ENCODE measurements around the gene CCDC175.

DNA sequence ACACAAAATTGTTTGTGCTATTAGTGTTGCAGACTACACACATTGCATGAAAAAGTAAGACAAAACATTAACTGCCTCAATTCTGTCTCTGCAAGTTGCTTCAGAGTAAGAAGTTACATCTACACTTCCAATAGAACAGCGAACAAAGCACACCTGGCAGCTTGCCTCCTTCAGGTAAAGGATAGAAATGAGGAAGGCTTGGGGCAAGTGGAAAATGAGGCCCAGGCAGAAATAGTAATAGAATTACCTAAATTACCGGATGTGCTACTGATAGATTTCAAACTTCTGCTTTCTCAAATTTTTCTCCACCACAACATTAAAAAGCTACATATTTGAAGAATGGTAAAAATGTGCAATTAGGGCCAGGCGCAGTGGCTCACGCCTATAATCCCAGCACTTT is 37.7 kb downstream of the CCDC175 start:
- TF ChIP-seq EZH2 (IDR thresholded peaks at IDR 0.05; ENCODE audit: low read length, unreplicated experiment) (no peak), EZH2phosphoT487 (IDR thresholded peaks at IDR 0.05; ENCODE audit: borderline replicate concordance, low read length) (no peak)
- TF ChIP-seq, protein P1, sequence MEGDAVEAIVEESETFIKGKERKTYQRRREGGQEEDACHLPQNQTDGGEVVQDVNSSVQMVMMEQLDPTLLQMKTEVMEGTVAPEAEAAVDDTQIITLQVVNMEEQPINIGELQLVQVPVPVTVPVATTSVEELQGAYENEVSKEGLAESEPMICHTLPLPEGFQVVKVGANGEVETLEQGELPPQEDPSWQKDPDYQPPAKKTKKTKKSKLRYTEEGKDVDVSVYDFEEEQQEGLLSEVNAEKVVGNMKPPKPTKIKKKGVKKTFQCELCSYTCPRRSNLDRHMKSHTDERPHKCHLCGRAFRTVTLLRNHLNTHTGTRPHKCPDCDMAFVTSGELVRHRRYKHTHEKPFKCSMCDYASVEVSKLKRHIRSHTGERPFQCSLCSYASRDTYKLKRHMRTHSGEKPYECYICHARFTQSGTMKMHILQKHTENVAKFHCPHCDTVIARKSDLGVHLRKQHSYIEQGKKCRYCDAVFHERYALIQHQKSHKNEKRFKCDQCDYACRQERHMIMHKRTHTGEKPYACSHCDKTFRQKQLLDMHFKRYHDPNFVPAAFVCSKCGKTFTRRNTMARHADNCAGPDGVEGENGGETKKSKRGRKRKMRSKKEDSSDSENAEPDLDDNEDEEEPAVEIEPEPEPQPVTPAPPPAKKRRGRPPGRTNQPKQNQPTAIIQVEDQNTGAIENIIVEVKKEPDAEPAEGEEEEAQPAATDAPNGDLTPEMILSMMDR (conservative IDR thresholded peaks at IDR 0.05; ENCODE audit: low read depth, low read length), result no peak

Data from PC-3 (cell line).